AG09319 (cell line): ENCODE data around the gene RPS26.
"Not testable (repeated sequence)": the region's sequence is repeated elsewhere in the genome, so short reads cannot be mapped to it uniquely, and the experiment has no call there.

ENCODE experiments used
- DNase-seq: peaks from one replicate; pipeline ENCODE4 v3.0.0-alpha.2; 2010; ENCODE audit warnings: low read depth; ENCODE audit errors: extremely low read depth
- TF ChIP-seq, protein P1 (sequence below): IDR thresholded peaks from 2 replicates; pipeline ENCODE4 v1.5.1; 2011; ENCODE audit warnings: low read depth, mild to moderate bottlenecking, inconsistent platforms, low read length, moderate library complexity

RPS26 gene

DNA sequence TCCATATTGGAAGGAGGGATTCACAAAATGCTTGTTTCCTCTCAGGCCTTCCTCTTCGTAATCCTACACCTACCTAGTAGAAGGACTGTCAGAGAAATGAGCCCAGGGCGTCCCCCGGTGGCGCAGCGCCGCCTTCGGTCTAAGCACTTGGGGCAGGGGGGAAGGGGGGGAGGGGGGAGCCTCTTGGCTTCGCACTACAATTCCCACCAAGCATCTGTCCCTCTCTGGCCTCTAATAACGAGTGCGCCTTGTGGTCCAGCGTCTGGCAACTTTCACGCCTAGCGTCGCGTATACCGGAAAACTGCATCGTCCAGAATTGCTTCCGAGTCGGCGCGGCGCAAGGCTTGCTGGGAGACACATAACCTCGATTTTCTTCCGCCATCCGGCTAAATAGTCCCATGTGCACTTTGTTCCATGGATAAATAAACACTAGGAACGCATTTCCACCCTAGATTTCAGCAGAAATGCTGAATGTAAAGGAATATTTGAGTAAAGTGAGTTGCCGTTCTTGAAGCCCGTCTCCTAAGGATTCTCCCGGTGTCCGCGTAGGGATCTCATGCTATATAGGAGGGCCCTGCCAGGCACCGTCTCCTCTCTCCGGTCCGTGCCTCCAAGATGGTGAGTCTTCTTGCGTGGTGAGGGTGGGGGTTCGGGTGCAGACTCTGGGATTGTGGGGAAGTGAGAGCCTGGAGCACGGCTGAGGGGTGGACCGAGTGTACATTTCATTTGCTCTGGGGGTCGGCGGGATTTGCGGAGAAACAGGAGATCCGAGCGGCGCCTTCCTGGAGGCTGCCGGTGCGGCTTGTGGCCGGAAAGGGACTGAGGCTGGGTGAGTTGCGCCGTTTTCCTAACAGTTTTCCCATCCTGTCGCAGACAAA lies at the start of gene RPS26:
Gene RPS26, plus strand, starts transcription at position 367 of the 878 bp plus-strand sequence. Its CDS starts 249 bp downstream, at position 616.
- peak; percentile 99 for DNase-seq
- TF ChIP-seq, protein P1, sequence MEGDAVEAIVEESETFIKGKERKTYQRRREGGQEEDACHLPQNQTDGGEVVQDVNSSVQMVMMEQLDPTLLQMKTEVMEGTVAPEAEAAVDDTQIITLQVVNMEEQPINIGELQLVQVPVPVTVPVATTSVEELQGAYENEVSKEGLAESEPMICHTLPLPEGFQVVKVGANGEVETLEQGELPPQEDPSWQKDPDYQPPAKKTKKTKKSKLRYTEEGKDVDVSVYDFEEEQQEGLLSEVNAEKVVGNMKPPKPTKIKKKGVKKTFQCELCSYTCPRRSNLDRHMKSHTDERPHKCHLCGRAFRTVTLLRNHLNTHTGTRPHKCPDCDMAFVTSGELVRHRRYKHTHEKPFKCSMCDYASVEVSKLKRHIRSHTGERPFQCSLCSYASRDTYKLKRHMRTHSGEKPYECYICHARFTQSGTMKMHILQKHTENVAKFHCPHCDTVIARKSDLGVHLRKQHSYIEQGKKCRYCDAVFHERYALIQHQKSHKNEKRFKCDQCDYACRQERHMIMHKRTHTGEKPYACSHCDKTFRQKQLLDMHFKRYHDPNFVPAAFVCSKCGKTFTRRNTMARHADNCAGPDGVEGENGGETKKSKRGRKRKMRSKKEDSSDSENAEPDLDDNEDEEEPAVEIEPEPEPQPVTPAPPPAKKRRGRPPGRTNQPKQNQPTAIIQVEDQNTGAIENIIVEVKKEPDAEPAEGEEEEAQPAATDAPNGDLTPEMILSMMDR = peak; percentile 42

DNA sequence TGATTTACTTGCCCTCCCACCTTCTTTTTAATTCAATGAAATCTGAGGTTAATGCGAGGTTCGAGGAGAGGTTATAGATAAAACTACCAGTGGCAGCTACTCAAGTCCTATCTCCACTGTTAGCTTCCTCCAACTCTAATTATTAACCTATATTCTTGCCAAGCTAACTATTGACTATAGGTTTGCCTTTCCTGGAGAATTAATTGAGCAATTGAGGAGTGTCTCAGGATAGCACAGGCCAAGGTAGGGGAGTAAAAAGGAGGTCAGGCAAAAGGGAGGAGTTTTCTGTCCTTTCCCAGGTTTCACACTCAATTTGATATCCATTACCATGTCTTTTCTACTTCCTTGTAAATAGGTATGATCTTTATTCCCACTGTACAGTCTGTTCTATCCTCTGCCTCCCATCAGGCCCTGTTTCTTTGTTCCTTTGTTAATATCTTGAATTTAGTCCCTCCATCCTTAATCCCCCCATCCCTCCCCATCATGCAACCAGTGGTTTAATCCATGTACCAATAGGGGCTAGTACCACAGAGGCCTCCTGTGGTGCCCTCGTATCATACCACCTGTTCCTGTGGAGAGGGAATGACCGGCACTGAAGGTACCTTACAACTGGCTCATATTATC lies 48.4 kb upstream of the RPS26 start:
- no peak for DNase-seq
- TF ChIP-seq, protein P1 = no peak

DNA sequence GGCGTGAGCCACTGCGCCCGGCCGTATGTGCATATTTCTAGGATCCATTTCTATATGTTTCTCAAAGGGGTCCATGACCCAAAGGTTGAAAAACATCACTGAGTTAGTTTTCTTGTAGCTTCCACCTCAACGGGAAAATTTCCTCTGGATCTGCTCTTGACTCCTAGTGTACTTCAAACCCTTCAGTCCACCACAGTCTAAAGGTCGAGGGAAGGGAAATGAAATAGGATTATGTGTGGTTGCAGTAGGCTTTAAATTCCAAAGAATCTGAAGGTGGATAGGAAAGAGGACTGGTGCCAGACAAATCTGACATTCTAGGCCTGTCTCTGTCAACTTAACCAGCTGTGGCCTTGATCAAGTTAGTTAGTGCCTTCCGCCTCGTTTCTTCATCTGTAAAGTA lies 46.4 kb upstream of the RPS26 start:
- TF ChIP-seq, protein P1 = no peak
- no peak for DNase-seq

DNA sequence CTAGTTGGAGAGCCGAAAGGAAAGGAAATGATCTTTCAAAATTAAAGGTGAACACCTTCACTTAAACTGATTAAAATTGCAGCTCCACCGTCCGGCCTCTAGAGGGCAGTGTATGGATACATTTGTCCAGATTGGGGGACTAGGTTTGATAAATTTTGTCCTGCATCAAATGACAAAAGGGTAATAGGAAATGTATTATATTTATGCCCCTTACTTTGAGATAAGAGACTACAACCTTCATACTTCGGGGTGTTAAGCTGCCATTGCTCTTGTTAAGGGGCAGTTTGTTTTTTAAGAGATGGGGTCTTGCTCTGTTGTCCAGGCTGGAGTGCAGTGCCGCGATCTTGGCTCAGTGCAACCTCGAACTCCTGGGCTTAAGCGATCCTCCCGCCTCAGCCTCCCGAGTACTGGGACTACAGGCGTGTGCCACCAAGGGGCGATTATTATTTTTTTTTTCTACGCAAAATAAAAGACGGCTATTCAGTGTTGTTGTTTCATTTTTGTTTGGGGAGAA lies 45.5 kb upstream of the RPS26 start:
- no peak for DNase-seq

DNA sequence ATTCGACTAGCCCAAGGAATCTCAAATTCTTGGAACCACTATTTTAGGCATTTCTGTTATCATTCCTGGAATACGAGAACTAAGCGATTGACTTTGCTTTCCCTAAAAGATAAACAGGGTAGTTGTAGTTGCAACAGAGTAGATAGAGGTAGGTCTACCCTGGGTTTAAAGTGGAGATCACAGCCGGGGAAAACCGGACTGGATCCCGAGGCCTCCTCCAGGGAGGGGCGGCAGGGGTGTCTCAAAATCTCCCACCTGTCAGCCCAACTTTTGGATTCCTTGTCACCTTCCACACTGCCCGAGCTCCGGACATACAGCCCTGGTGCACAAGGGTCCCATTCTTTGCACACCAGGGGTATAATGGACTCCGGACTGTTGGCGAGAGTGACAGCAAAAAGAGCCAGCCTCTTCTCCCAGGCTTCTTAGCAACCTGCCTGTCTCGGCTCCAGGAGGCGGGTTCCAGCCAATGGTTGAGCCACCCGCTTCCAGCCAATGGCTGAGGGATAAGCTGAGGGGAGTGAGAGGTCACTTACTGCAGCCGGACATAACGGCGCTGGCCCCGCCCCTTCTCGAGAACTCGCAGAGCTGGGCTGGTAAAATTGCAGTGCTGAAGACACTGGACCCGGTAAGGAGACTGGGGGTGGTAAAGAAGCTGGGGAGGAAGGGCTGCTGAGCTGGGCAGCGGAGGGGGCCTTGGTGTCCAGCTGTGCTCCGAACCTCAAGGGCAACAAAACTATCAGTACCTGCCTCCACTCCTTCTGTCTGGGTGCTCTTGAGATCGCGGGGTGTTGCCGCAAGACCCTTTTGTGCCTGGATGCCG lies 44.8 kb upstream of the RPS26 start, which contains the start of gene SUOX:
Gene SUOX, plus strand, starts transcription at position 562 of the 820 bp plus-strand sequence. CDS start 4,946 bp downstream, outside the sequence.
- peak; percentile 88 for DNase-seq
- TF ChIP-seq, protein P1 = no peak

More for the DNA sequence above, 45.5 kb upstream of the RPS26 start:
- TF ChIP-seq, protein P1 = peak; percentile 83

DNA sequence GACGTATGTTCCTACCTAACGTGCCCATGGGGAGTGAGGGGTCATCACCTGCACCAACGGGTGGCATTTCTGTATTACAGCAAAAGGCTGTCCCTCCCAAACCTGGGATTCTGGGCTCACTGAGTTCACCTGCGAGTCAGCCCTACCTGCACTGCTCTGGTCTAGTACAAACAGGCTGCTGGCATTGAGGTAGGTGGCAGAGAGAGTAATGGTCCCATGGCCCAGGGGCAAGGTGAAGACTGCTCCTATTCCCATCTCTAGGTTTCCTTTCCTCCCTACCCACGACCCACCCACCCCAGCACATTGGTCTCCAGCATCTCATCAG lies 44.2 kb upstream of the RPS26 start:
- TF ChIP-seq, protein P1 = no peak
- no peak for DNase-seq

DNA sequence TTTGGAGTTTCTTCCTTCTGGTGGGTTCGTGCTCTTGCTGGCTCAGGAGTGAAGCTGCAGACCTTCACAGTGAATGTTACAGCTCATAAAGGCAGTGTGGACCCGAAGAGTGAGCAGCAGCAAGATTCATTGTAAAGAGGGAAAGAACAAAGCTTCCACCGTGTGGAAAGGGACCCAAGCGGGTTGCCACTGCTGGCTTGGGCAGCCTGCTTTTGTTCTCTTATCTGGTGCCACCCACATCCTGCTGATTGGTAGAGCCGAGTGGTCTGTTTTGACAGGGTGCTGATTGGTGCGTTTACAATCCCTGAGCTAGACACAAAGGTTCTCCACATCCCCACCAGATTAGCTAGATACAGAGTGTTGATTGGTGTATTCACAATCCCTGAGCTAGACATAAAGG lies 42.2 kb upstream of the RPS26 start:
- not testable (repeated sequence) for DNase-seq

DNA sequence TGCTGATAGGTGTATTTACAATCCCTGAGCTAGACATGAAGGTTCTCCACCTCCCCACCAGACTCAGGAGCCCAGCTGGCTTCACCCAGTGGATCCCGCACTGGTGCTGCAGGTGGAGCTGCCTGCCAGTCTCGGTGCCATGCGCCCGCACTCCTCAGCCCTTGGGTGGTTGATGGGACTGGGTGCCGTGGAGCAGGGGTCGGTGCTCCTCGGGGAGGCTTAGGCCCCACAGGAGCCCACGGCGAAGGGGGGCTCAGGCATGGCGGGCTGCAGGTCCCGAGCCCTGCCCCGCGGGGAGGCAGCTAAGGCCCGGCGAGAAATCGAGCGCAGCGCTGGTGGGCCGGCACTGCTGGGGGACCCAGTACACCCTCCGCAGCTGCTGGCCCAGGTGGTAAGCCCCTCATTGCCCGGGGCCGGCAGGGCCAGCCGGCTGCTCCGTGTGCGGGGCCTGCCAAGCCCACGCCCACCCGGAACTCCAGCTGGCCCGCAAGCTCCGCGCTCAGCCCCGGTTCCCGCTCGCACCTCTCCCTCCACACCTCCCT lies 41.6 kb upstream of the RPS26 start:
- DNase-seq = not testable (repeated sequence)
